ENCODE data around the gene H1-8. TPM values are rescaled to one million over a fixed set of nuclear protein-coding genes. Genes with fewer than 3 reads are reported as not detected.

Gene H1-8
- total RNA-seq, 4 donors from 2014 or later = not detected

GRCh38 chr3:129595544-129596193, 52.7 kb downstream of the H1-8 start:
- TF ChIP-seq EP300 (IDR thresholded peaks at IDR 0.05) (no peak), CTCF (IDR thresholded peaks at IDR 0.05) (no peak), POLR2A (IDR thresholded peaks at IDR 0.05) (no peak), POLR2AphosphoS5 (IDR thresholded peaks at IDR 0.05) (no peak)
- no peaks in the 10 kb centered on the region for H3K27me3 ChIP-seq
- H3K27ac ChIP-seq = peak overlapping the region; percentile 91
- no peak overlapping the region for H3K4me3 ChIP-seq
- 68% methylated on average over 7 of the region's 10 CpGs for WGBS
- no peak for DNase-seq (ENCODE audit: low spot score in 2 of 2)
- H3K9me3 ChIP-seq = no peaks in the 10 kb centered on the region
- H3K4me1 ChIP-seq = peaks cover 88% of the 10 kb centered on the region
- no peaks in the 10 kb centered on the region for H3K36me3 ChIP-seq

GRCh38 chr3:129596194-129597086, 53.5 kb downstream of the H1-8 start:
- Histone ChIP-seq H3K27me3 (no peaks in the 10 kb centered on the region), H3K4me3 (peak overlapping the region; percentile 4), H3K9me3 (no peaks in the 10 kb centered on the region), H3K4me1 (peaks cover 86% of the 10 kb centered on the region), H3K36me3 (no peaks in the 10 kb centered on the region), H3K27ac (peak overlapping the region; percentile 91)
- peak in 1 of 2 donors; percentile 12 for TF ChIP-seq POLR2A (IDR thresholded peaks at IDR 0.05)
- no peak for TF ChIP-seq EP300 (IDR thresholded peaks at IDR 0.05)
- TF ChIP-seq CTCF (IDR thresholded peaks at IDR 0.05) = no peak
- peak in 2 of 3 donors; percentile 37 to 45 for TF ChIP-seq POLR2AphosphoS5 (IDR thresholded peaks at IDR 0.05)
- 52% methylated on average over 18 of the region's 27 CpGs for WGBS
- peak; percentile 92 to 94 for DNase-seq (ENCODE audit: low spot score in 2 of 2)

- Histone ChIP-seq H3K4me1 (peaks cover 86% of the 10 kb centered on the region), H3K27me3 (no peaks in the 10 kb centered on the region), H3K27ac (peak overlapping the region; percentile 91), H3K4me3 (peak overlapping the region; percentile 4), H3K9me3 (no peaks in the 10 kb centered on the region), H3K36me3 (no peaks in the 10 kb centered on the region)
- TF ChIP-seq EP300 (IDR thresholded peaks at IDR 0.05) (no peak), POLR2AphosphoS5 (IDR thresholded peaks at IDR 0.05) (no peak), CTCF (IDR thresholded peaks at IDR 0.05) (no peak), POLR2A (IDR thresholded peaks at IDR 0.05) (no peak)
- 48% methylated on average over 23 of the region's 31 CpGs for WGBS
- no peak for DNase-seq (ENCODE audit: low spot score in 2 of 2)
Observed at GRCh38 chr3:129597087-129597999, 54.4 kb downstream of the H1-8 start.

GRCh38 chr3:129598000-129598381, 55.0 kb downstream of the H1-8 start:
- peaks cover 88% of the 10 kb centered on the region for H3K4me1 ChIP-seq
- H3K9me3 ChIP-seq = no peaks in the 10 kb centered on the region
- H3K4me3 ChIP-seq = peak overlapping the region; percentile 4
- no peak for TF ChIP-seq POLR2AphosphoS5 (IDR thresholded peaks at IDR 0.05)
- TF ChIP-seq CTCF (IDR thresholded peaks at IDR 0.05) = no peak
- no peak for TF ChIP-seq EP300 (IDR thresholded peaks at IDR 0.05)
- TF ChIP-seq POLR2A (IDR thresholded peaks at IDR 0.05) = no peak
- WGBS = 52% methylated on average over 4 of the region's 5 CpGs
- no peaks in the 10 kb centered on the region for H3K27me3 ChIP-seq
- DNase-seq (ENCODE audit: low spot score in 2 of 2) = no peak
- no peaks in the 10 kb centered on the region for H3K36me3 ChIP-seq
- H3K27ac ChIP-seq = peak overlapping the region; percentile 91
